Measurements from ENCODE around the gene CTNND2.

The CTNND2 gene

DNA sequence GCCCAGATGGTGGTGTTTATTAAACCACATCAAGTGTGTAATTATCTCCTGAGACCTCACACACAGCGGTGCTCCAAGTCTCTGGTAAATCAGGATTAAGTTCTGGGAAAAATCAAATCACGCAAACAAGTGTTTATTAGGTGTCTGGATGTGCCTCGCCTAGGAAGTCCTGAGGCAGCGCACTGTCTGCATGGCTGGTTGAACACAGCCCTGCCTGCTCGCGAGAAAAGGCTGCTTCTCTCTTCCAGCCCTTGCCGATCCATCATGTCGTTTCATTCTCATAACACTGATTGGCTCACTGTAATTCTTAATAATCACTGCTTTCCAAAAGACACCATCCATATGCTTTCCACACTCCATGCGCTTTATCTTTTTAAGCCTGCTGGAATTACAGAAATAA is 913.6 kb downstream of the CTNND2 start:
- Histone ChIP-seq H4K8ac (ENCODE audit: low read depth, low read length) (no peak overlapping the region), H3K4ac (ENCODE audit: low read depth, low read length) (no peak overlapping the region), H3K27me3 (ENCODE audit: insufficient read depth, low read length) (no peaks in the 10 kb centered on the region), H4K12ac (ENCODE audit: low read depth, low read length) (no peak overlapping the region), H2AFZ (ENCODE audit: insufficient read depth, low read length, poor library complexity) (no peak overlapping the region), H3K18ac (ENCODE audit: low read length) (no peak overlapping the region), H3K79me1 (ENCODE audit: low read length) (no peaks in the 10 kb centered on the region), H3K36me3 (ENCODE audit: control insufficient read depth in 1 of 2, insufficient read depth in 2 of 2, low read length in 2 of 2) (no peaks in the 10 kb centered on the region), H3K23ac (ENCODE audit: low read length) (no peak overlapping the region), H3K14ac (ENCODE audit: low read length) (no peak overlapping the region), H3K9ac (ENCODE audit: low read length) (no peak overlapping the region), H2BK5ac (ENCODE audit: low read depth, low read length, poor library complexity) (no peak overlapping the region), H3K4me1 (ENCODE audit: control insufficient read depth in 1 of 2, insufficient read depth in 2 of 2, low read length in 2 of 2) (no peaks in the 10 kb centered on the region), H2BK120ac (ENCODE audit: insufficient read depth, low read length, poor library complexity) (no peak overlapping the region), H2AK5ac (ENCODE audit: low read length) (no peak overlapping the region), H2BK12ac (ENCODE audit: low read length) (no peak overlapping the region), H3K9me3 (ENCODE audit: insufficient read depth, low read depth, low read length) (no peaks in the 10 kb centered on the region), H3K79me2 (ENCODE audit: control insufficient read depth, insufficient read depth, low read length, poor library complexity) (no peaks in the 10 kb centered on the region), H4K91ac (ENCODE audit: low read depth, low read length) (no peak overlapping the region), H3K27ac (ENCODE audit: low read depth, low read length) (no peak overlapping the region), H3K4me3 (ENCODE audit: low read depth, low read length) (no peak overlapping the region), H3K4me2 (ENCODE audit: low read length) (no peak overlapping the region)
- no CpG with 5 or more reads among the region's 9 CpGs for WGBS (ENCODE audit: extremely low coverage, insufficient coverage, insufficient read length)
- no peak for DNase-seq

GRCh38 chr5:10989577-10990263 is 914.5 kb downstream of the CTNND2 start:
- no peak for DNase-seq
- H3K9ac ChIP-seq (ENCODE audit: low read length) = no peak overlapping the region
- H3K14ac ChIP-seq (ENCODE audit: low read length) = no peak overlapping the region
- H3K23ac ChIP-seq (ENCODE audit: low read length) = no peak overlapping the region
- H4K12ac ChIP-seq (ENCODE audit: low read depth, low read length) = no peak overlapping the region
- no peak overlapping the region for H4K8ac ChIP-seq (ENCODE audit: low read depth, low read length)
- no peak overlapping the region for H2BK120ac ChIP-seq (ENCODE audit: insufficient read depth, low read length, poor library complexity)
- H2BK12ac ChIP-seq (ENCODE audit: low read length) = no peak overlapping the region
- no peak overlapping the region for H3K18ac ChIP-seq (ENCODE audit: low read length)
- no CpG with 5 or more reads among the region's 6 CpGs for WGBS (ENCODE audit: extremely low coverage, insufficient coverage, insufficient read length)
- H3K4ac ChIP-seq (ENCODE audit: low read depth, low read length) = no peak overlapping the region
- H2BK5ac ChIP-seq (ENCODE audit: low read depth, low read length, poor library complexity) = no peak overlapping the region
- H3K9me3 ChIP-seq (ENCODE audit: insufficient read depth, low read depth, low read length) = no peaks in the 10 kb centered on the region
- no peaks in the 10 kb centered on the region for H3K36me3 ChIP-seq (ENCODE audit: control insufficient read depth in 1 of 2, insufficient read depth in 2 of 2, low read length in 2 of 2)
- no peaks in the 10 kb centered on the region for H3K4me1 ChIP-seq (ENCODE audit: control insufficient read depth in 1 of 2, insufficient read depth in 2 of 2, low read length in 2 of 2)
- H3K79me1 ChIP-seq (ENCODE audit: low read length) = no peaks in the 10 kb centered on the region
- H3K4me3 ChIP-seq (ENCODE audit: low read depth, low read length) = no peak overlapping the region
- no peak overlapping the region for H3K4me2 ChIP-seq (ENCODE audit: low read length)
- H3K79me2 ChIP-seq (ENCODE audit: control insufficient read depth, insufficient read depth, low read length, poor library complexity) = no peaks in the 10 kb centered on the region
- no peak overlapping the region for H2AFZ ChIP-seq (ENCODE audit: insufficient read depth, low read length, poor library complexity)
- no peaks in the 10 kb centered on the region for H3K27me3 ChIP-seq (ENCODE audit: insufficient read depth, low read length)
- no peak overlapping the region for H4K91ac ChIP-seq (ENCODE audit: low read depth, low read length)
- no peak overlapping the region for H2AK5ac ChIP-seq (ENCODE audit: low read length)
- H3K27ac ChIP-seq (ENCODE audit: low read depth, low read length) = no peak overlapping the region

GRCh38 chr5:10988622-10989021 is 915.6 kb downstream of the CTNND2 start:
- Histone ChIP-seq H4K12ac (ENCODE audit: low read depth, low read length) (no peak overlapping the region), H3K18ac (ENCODE audit: low read length) (no peak overlapping the region), H4K91ac (ENCODE audit: low read depth, low read length) (no peak overlapping the region), H2BK120ac (ENCODE audit: insufficient read depth, low read length, poor library complexity) (no peak overlapping the region), H3K4me2 (ENCODE audit: low read length) (no peak overlapping the region), H3K79me2 (ENCODE audit: control insufficient read depth, insufficient read depth, low read length, poor library complexity) (no peaks in the 10 kb centered on the region), H2AK5ac (ENCODE audit: low read length) (no peak overlapping the region), H2BK5ac (ENCODE audit: low read depth, low read length, poor library complexity) (no peak overlapping the region), H4K8ac (ENCODE audit: low read depth, low read length) (no peak overlapping the region), H3K9me3 (ENCODE audit: insufficient read depth, low read depth, low read length) (no peaks in the 10 kb centered on the region), H3K9ac (ENCODE audit: low read length) (no peak overlapping the region), H3K14ac (ENCODE audit: low read length) (no peak overlapping the region), H3K36me3 (ENCODE audit: control insufficient read depth in 1 of 2, insufficient read depth in 2 of 2, low read length in 2 of 2) (no peaks in the 10 kb centered on the region), H3K4ac (ENCODE audit: low read depth, low read length) (no peak overlapping the region), H3K27ac (ENCODE audit: low read depth, low read length) (no peak overlapping the region), H3K27me3 (ENCODE audit: insufficient read depth, low read length) (no peaks in the 10 kb centered on the region), H3K23ac (ENCODE audit: low read length) (no peak overlapping the region), H2AFZ (ENCODE audit: insufficient read depth, low read length, poor library complexity) (no peak overlapping the region), H3K4me1 (ENCODE audit: control insufficient read depth in 1 of 2, insufficient read depth in 2 of 2, low read length in 2 of 2) (no peaks in the 10 kb centered on the region), H2BK12ac (ENCODE audit: low read length) (no peak overlapping the region), H3K4me3 (ENCODE audit: low read depth, low read length) (no peak overlapping the region), H3K79me1 (ENCODE audit: low read length) (no peaks in the 10 kb centered on the region)
- no peak for DNase-seq
- WGBS (ENCODE audit: extremely low coverage, insufficient coverage, insufficient read length) = no CpG with 5 or more reads among the region's 2 CpGs

- Histone ChIP-seq H3K23ac (ENCODE audit: low read length) (no peak overlapping the region), H2AFZ (ENCODE audit: insufficient read depth, low read length, poor library complexity) (no peak overlapping the region), H3K14ac (ENCODE audit: low read length) (no peak overlapping the region), H3K27me3 (ENCODE audit: insufficient read depth, low read length) (no peaks in the 10 kb centered on the region), H3K4me3 (ENCODE audit: low read depth, low read length) (no peak overlapping the region), H3K79me1 (ENCODE audit: low read length) (no peaks in the 10 kb centered on the region), H3K4me1 (ENCODE audit: control insufficient read depth in 1 of 2, insufficient read depth in 2 of 2, low read length in 2 of 2) (no peaks in the 10 kb centered on the region), H3K4me2 (ENCODE audit: low read length) (no peak overlapping the region), H2BK12ac (ENCODE audit: low read length) (no peak overlapping the region), H3K18ac (ENCODE audit: low read length) (no peak overlapping the region), H2BK120ac (ENCODE audit: insufficient read depth, low read length, poor library complexity) (no peak overlapping the region), H4K12ac (ENCODE audit: low read depth, low read length) (no peak overlapping the region), H4K91ac (ENCODE audit: low read depth, low read length) (no peak overlapping the region), H2BK5ac (ENCODE audit: low read depth, low read length, poor library complexity) (no peak overlapping the region), H4K8ac (ENCODE audit: low read depth, low read length) (no peak overlapping the region), H3K9ac (ENCODE audit: low read length) (no peak overlapping the region), H3K4ac (ENCODE audit: low read depth, low read length) (no peak overlapping the region), H3K36me3 (ENCODE audit: control insufficient read depth in 1 of 2, insufficient read depth in 2 of 2, low read length in 2 of 2) (no peaks in the 10 kb centered on the region), H3K79me2 (ENCODE audit: control insufficient read depth, insufficient read depth, low read length, poor library complexity) (no peaks in the 10 kb centered on the region), H3K27ac (ENCODE audit: low read depth, low read length) (no peak overlapping the region), H2AK5ac (ENCODE audit: low read length) (no peak overlapping the region), H3K9me3 (ENCODE audit: insufficient read depth, low read depth, low read length) (no peaks in the 10 kb centered on the region)
- peak; percentile 70 to 81 for DNase-seq
- WGBS (ENCODE audit: extremely low coverage, insufficient coverage, insufficient read length) = no CpG with 5 or more reads among the region's 17 CpGs
These were observed 916.2 kb downstream of the CTNND2 start for GRCh38 chr5:10987925-10988504.
